ENCODE measurements around the gene MGAT4B.
A peak's percentile ranks its signal among the peaks of the same experiment; 100 is the strongest.

MGAT4B gene

GRCh38 chr5:179767496-179768100 lies 39.1 kb downstream of the MGAT4B start:
- no peak for DNase-seq

DNA sequence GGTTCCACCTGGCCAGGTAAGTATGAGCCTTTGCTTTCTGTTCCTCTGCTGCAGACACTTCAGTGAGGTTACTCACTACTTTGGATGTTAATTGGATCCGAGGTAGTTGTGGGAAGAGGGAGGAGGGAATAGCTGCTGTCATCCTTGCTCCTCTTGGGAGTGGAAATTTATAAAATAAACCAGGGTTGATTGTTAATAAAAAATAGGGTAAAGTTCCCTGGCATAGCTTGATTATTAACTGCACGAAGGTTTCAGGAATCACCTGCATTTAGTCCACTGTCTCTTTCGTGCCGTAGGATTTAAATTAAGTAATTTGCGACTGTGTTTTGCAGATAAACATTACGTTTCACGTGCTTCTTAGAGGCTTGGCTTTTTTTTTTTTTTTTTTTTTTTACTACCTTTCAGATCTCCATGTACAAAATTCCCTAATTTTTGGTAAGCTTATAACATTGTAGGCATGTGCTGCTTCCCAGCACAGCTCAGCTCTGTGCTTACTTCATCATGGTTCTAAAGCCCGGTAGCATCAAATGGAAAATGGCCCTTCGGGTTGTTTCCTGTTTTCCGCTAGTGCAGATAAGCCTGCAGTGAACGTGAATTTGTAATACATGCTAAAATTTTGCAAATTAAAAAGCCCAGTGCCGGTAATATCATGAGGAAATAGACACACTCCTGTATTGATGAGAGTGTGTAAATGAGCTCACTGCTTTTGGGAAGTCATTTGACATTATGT lies 39.8 kb downstream of the MGAT4B start:
- DNase-seq: no peak

DNA sequence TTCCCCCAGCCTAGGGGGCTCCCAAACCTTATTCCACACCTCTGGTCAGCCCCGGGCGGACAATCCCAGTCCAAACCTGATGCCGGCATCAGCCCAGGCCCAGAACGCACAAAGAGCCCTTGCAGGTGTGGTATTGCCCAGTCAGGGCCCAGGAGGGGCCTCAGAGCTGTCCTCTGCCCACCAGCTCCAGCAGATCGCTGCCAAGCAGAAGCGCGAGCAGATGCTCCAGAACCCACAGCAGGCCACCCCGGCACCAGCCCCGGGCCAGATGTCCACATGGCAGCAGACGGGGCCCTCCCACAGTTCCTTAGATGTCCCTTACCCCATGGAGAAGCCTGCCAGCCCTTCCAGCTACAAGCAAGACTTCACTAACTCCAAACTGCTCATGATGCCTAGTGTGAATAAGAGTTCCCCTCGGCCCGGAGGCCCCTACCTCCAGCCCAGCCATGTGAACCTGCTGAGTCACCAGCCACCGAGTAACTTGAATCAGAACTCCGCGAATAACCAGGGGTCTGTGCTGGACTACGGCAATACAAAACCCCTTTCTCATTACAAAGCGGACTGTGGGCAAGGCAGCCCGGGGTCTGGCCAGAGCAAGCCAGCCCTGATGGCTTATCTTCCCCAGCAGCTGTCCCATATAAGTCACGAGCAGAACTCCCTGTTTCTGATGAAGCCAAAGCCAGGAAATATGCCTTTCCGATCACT lies 40.5 kb downstream of the MGAT4B start:
- DNase-seq: peak; percentile 36

- peak; percentile 82 for DNase-seq
These were observed 41.3 kb downstream of the MGAT4B start for GRCh38 chr5:179765400-179765799.

GRCh38 chr5:179764056-179764455 lies 42.6 kb downstream of the MGAT4B start:
- no peak for DNase-seq

DNA sequence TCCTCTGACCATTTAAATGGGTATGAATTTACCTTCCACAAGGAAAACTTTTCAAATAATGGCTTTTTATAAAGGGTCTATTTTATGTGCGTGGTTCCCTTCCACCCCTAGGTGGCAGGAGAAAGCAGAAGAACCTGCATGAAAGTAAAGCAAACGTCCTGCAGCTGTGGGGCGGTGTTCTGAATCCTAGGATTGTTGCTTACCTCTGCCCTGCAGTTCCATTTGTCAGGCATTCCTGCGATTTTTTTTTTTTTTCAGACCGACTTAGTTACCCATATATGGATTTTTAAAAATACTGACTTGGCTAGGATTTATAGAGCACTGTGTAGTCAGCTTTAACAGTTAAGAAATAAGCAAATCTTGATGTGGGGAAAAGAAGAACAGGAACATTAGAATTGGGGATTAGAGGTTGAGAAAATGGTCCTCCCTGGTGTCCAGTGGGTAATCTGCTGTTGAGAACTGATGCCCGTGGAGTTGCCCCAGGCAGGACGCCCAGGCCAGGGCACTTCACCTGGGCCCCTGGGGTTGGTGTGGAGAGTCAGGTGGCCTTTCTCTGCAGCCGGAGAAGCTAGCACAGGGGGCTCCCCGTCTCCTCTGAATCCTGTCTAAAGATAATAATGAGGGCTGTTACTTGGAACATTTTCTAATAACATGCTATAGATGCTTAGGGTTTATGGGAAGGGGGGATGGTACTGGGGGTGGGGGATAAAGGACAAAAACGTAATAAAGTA lies 43.3 kb downstream of the MGAT4B start:
- peak; percentile 86 for DNase-seq

DNA sequence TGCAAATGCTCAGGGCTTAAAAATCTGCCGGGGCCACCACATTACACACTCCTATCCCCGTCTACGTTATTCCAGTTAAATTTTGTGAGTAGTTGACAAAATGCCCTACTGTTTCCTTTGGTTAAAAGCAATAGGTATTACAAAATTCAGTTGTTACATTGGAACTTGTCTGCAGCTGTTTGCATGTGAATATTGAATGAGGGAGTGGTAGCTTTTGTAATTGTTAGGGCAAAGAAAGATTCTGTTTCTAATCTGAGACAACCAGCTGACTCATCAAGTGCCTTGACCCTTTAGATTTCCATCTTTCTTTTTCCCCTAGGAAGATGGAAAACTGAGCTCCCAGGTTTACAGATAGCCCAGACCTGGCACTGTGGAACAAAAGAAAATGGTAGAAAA lies 43.9 kb downstream of the MGAT4B start:
- DNase-seq: peak; percentile 47

DNA sequence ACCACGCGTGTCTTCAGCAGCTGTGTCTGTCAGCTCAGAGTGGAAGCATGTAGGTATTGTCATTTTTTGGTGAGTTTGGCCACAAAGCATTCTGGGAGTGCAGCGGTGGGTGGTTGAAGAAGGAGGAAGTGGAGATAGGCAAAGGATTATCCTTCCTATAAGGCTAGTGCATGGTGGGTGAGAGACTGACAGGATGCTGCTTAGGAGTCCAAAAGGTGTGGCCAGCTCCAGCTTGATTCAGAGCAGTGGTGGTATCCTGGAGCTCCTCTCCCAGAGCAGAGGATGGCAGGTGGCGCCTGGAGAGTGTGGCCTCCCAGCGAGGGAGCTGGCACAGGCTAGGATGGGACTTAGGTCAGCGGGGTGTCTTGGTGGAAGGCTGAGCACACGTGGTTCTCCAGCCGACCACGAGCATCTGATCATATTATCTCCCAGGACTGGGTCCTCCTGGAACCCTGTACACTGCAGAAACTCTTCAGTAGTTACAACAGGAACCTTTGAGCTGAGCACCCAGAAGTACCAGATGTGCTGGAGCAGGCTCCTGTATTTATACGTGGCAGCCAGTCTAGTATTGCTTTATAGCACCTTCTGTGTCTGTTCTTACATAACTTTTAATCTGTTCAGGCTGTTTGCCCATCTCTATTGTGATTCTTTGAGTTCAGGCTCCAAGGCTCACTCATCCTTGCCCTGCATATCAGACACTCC lies 44.4 kb downstream of the MGAT4B start:
- DNase-seq: peak; percentile 60

DNA sequence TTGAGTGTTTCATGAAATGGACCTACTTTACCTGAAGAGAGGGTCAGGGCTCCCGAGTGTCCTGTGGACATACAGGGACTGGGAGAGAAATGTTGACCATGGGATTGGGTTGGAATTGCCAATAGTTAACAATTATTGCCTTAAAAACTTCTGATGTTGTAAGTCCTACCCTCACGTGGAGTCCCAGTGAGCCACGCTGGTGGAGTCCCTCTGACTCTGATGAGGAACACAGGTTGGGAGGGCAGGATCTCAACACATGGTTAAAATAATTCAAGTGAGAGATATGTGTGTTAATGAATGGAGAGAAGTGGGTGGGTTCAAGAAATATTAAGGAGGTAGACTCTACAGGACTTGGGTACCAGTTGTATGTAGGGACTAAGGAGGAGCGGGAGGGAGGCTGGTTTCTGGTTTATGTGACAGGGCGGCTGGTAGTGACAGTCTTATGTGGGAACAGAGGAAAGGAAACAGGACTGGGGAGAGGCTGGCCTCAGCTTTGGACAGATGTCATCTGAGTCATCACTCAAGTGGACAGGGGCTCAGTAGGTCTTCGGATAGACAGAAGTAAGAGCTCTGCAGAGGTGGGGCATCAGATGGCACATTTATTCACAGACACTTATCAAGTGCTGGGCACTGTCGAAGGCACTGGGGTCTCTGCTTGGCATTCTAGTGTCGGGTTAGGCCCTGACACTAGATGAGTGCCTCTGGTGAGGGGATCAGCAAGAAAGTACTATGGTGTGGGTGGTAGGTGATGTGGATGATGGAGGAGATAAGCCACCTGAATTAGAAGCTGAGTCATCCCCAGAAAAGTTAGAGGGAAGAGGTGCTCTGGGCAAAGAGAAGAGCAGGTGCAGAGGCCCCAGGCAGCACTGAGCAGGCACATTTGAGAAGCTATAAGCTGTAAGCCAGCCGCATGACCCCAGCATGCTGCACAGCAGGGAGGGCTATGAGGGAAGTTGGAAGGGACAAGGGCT lies 46.8 kb downstream of the MGAT4B start:
- no peak for DNase-seq

DNA sequence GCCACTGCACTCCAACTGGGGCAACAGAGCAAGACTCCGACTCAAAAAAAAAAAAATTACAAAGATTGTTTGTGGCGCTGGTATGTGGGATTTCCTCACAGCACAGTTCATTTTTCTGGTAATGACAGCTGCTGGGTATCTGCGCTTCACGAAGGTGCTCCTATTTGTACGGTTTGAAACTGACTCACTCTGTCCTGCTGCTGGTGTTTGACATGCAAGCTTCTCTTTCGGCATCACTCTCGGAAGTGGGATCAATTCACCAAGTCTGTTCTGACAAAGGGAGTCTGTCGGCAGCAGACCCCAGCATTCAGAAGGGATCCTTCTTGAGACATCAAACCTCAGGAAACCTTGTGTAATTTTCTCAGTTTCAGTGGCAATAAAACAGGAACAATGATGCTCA lies 47.7 kb downstream of the MGAT4B start:
- no peak for DNase-seq

- no peak for DNase-seq
These were observed 51.6 kb downstream of the MGAT4B start for GRCh38 chr5:179755022-179755421.

- no peak for DNase-seq
These were observed 52.7 kb downstream of the MGAT4B start for GRCh38 chr5:179753971-179754370.

DNA sequence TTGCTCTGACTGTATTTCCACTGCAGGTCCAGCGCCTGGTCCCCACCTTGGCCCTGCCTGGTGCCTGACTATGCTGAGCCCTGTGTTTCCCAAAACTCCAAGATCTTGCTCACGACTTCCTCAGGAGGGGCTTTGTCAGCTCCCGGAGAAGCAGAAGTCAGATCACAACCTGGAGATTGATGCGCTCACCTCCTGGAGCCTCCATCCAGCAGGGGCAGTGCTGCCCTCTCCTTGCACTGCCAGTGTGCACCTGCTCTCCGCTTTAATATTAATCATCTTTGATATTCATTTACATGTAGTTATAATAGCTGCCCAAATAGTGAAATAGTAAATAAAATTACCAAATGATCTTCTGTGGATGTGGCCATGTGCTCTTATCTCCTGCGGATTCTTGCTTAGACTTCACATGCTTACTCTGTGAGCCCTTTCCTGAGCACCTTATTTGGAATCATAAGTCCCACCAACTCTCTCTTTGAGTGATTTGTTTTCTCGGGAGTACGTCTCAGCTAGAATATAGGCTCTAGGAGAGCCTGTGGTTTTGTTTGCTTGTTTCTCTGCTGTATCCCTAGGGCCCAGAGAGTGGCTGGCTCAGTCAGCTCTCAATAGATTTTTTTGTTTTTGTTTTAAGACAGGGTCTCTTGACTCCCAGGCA lies 56.7 kb downstream of the MGAT4B start:
- no peak for DNase-seq

DNA sequence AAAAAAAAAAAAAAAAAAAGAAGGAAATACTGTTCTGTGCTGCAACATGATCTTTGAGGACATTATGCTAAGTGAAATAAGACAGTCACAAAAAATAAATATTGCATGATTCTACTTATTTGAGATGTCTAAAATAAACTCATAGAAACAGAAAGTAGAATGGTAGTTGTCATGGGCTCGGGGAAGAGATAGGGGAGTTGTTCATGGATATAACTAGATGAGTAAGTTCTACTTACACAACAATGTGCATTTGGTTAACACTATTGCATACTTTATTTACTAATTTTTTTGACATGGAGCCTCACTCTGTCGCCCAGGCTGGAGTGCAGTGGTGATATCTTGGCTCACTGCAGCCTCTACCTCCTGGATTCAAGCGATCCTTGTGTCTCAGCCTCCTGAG lies 58.9 kb downstream of the MGAT4B start:
- DNase-seq: no peak

All from fibroblast of skin of abdomen (primary cell).